Smooth muscle cell (in vitro differentiated cells): ENCODE measurements around the gene DES. TPM values are rescaled to one million over a fixed set of nuclear protein-coding genes. Genes with fewer than 3 reads are reported as not detected.

ENCODE experiments used
- DNase-seq: peaks from one replicate; lab custom pipeline; 2025; ENCODE audit not compliant: unreplicated experiment; lab: John Stamatoyannopoulos, UW
- H2AFZ ChIP-seq: fragments of 200-600 bp; sonication (generic); 2 replicates; pipeline ENCODE4 v1.6.0; 2016; ENCODE audit warnings: antibody characterized with exemption, low read depth, mild to moderate bottlenecking
- H3F3A ChIP-seq: fragments of 200-600 bp; sonication (generic); 2 replicates; pipeline ENCODE4 v1.6.0; 2017; ENCODE audit warnings: antibody characterized with exemption, low read depth
- H3K27ac ChIP-seq: fragments of 200-600 bp; sonication (generic); 2 replicates; pipeline ENCODE4 v1.5.1; 2016; ENCODE audit warnings: low read depth, mild to moderate bottlenecking
- H3K27me3 ChIP-seq: fragments of 200-600 bp; sonication (generic); 2 replicates; pipeline ENCODE4 v1.6.1; 2016; ENCODE audit warnings: low read depth, mild to moderate bottlenecking
- H3K36me3 ChIP-seq: fragments of 200-600 bp; sonication (generic); 2 replicates; pipeline ENCODE4 v1.5.1; 2016; ENCODE audit warnings: low read depth
- H3K4me1 ChIP-seq: fragments of 200-600 bp; sonication (generic); 2 replicates; pipeline ENCODE4 v1.5.1; 2016; ENCODE audit warnings: low read depth
- H3K4me2 ChIP-seq: fragments of 200-600 bp; sonication (generic); 2 replicates; pipeline ENCODE4 v1.6.0; 2016; ENCODE audit warnings: mild to moderate bottlenecking
- H3K4me3 ChIP-seq: fragments of 200-600 bp; sonication (generic); 2 replicates; pipeline ENCODE4 v1.5.1; 2016; ENCODE audit warnings: mild to moderate bottlenecking
- H3K79me2 ChIP-seq: fragments of 200-600 bp; sonication (generic); 2 replicates; pipeline ENCODE4 v1.6.0; 2016; ENCODE audit warnings: low read depth, mild to moderate bottlenecking
- H3K9ac ChIP-seq: fragments of 200-600 bp; sonication (generic); 2 replicates; pipeline ENCODE4 v1.6.0; 2016; ENCODE audit warnings: low read depth
- H3K9me3 ChIP-seq: fragments of 200-600 bp; sonication (generic); replicated peaks from 2 replicates; pipeline ENCODE4 v1.5.1; 2016; ENCODE audit warnings: low read depth
- H4K20me1 ChIP-seq: fragments of 200-600 bp; sonication (generic); 2 replicates; pipeline ENCODE4 v1.6.0; 2016; ENCODE audit warnings: low read depth
- WGBS: methylation state at CpG from one replicate; pipeline ENCODE4 v1.1.7; 2016; ENCODE audit warnings: low lambda C conversion rate; 5-methylcytosine and 5-hydroxymethylcytosine counted together
- polyA plus RNA-seq: library from polyadenylated mRNA; unstranded; fragments of >200 nt; fragmentation: Nextera tagmentation; extraction: Ambion mirVana; gene quantifications from 2 replicates; pipeline ENCODE4 v1.2.1, GENCODE V29; 2016
- total RNA-seq: library from RNA; depleted of rRNA; stranded (reverse); fragments of >200 nt; gene quantifications from 2 replicates; pipeline ENCODE4 v1.2.3, GENCODE V29; 2014
- TF ChIP-seq, protein P1 (sequence below): fragments of 200-600 bp; sonication (generic); IDR thresholded peaks from 2 replicates; pipeline ENCODE4 v1.5.1; 2017; ENCODE audit warnings: borderline replicate concordance, mild to moderate bottlenecking, antibody characterized with exemption; ENCODE audit not compliant: insufficient read depth, poor library complexity, severe bottlenecking

Gene DES
- total and polyA plus RNA-seq, 2 experiments from 2014 or later: 103 to 109 TPM

DNA sequence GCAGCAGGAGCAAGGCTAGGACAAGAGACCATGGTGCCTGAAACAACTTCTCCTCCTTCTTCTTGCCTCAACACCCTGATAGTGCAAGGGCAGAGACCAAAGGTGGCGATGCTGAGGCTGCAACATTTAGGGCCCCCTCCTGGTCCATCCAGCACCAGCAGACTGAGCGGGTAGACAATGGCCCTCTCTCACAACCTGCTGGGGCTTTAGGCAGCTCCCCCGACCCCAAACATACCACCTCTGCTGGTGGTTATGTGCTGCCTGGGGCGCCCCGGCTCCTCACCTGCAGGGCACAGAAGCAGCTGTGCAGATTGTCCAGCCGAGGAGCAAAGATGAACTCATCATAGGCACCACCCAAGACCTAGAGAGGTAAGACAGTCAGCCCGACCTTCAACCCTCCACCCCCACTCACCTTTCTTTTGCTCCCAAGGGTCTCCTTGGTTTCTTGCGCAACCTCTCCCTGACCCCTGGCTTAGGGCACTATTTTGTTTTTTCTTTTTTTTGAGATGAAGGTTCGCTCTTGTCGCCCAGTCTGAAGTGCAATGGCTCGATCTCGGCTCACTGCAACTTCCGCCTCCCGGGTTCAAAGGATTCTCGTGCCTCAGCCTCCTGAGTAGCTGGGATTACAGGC lies 34.0 kb upstream of the DES start:
- no peak overlapping the region for H3K4me3 ChIP-seq
- no peak overlapping the region for H3K27ac ChIP-seq
- H3K79me2 ChIP-seq: no peaks in the 10 kb centered on the region
- WGBS: 88% methylated on average over 15 of the region's 15 CpGs
- H3K4me2 ChIP-seq: no peak overlapping the region
- TF ChIP-seq, protein P1, sequence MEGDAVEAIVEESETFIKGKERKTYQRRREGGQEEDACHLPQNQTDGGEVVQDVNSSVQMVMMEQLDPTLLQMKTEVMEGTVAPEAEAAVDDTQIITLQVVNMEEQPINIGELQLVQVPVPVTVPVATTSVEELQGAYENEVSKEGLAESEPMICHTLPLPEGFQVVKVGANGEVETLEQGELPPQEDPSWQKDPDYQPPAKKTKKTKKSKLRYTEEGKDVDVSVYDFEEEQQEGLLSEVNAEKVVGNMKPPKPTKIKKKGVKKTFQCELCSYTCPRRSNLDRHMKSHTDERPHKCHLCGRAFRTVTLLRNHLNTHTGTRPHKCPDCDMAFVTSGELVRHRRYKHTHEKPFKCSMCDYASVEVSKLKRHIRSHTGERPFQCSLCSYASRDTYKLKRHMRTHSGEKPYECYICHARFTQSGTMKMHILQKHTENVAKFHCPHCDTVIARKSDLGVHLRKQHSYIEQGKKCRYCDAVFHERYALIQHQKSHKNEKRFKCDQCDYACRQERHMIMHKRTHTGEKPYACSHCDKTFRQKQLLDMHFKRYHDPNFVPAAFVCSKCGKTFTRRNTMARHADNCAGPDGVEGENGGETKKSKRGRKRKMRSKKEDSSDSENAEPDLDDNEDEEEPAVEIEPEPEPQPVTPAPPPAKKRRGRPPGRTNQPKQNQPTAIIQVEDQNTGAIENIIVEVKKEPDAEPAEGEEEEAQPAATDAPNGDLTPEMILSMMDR: no peak
- no peaks in the 10 kb centered on the region for H3F3A ChIP-seq
- no peaks in the 10 kb centered on the region for H3K9me3 ChIP-seq
- H4K20me1 ChIP-seq: no peaks in the 10 kb centered on the region
- no peaks in the 10 kb centered on the region for H3K27me3 ChIP-seq
- H2AFZ ChIP-seq: no peak overlapping the region
- no peak for DNase-seq
- no peak overlapping the region for H3K9ac ChIP-seq
- no peaks in the 10 kb centered on the region for H3K36me3 ChIP-seq
- H3K4me1 ChIP-seq: peaks cover 4% of the 10 kb centered on the region

DNA sequence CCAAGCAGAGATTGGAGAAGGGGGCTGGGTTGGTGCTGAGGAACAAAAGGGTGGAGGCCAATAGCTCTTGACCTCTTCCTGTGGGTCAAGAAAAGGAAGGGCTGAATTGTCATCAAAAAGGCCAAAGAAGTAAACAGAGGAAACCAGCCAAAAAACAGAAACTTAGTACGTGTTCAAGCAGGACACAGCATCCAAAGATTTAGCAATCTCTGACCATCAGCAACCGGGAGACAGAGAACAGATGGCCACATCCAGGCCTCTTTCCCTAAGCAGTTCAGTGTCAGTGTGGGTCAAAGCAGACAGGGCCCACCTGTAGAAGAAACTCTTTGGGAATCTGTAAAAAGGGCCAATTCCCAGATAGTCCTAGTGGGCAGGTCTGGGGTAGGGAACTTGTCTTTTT lies 33.3 kb upstream of the DES start:
- H3K79me2 ChIP-seq: no peaks in the 10 kb centered on the region

DNA sequence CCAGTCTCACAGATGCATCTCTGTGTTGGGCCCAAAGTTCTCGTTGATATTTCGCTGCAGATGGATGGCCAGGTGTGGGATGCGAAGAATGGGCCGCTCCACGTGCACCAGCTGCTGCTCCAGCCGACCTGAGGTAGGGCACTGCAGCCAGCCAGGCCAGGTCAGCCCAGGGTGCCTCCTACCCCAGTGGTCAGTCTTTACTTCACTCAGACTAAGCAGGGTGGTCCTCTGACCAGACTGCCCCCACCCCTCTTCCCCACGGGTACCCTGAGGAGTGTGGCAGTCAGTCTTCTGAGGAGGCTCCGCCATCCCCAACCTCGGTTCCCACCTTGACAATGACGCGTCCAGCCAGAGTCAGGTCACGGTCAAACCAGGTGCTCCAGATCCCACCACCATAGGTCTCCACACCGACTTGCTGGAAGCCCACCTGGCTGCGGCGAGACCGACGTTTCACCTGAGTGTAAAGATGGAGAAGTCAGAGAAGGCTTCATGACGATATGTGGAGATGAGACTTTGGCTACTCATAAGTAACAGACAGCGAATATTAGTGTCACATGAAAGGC lies 32.1 kb upstream of the DES start:
- TF ChIP-seq, protein P1: no peak
- Histone ChIP-seq H3K9me3 (no peaks in the 10 kb centered on the region), H3K79me2 (no peaks in the 10 kb centered on the region), H4K20me1 (no peaks in the 10 kb centered on the region), H3K27me3 (no peaks in the 10 kb centered on the region), H3F3A (no peaks in the 10 kb centered on the region), H3K27ac (no peak overlapping the region), H3K36me3 (no peaks in the 10 kb centered on the region), H3K4me2 (no peak overlapping the region), H2AFZ (no peak overlapping the region), H3K9ac (no peak overlapping the region), H3K4me3 (no peak overlapping the region), H3K4me1 (peaks cover 4% of the 10 kb centered on the region)
- DNase-seq: no peak
- over 99% methylated on average over 19 of the region's 19 CpGs for WGBS

More for the DNA sequence above, 33.3 kb upstream of the DES start:
- Histone ChIP-seq H2AFZ (no peak overlapping the region), H4K20me1 (no peaks in the 10 kb centered on the region), H3K4me2 (no peak overlapping the region), H3K36me3 (no peaks in the 10 kb centered on the region), H3K4me3 (no peak overlapping the region), H3K27me3 (no peaks in the 10 kb centered on the region), H3K4me1 (peaks cover 4% of the 10 kb centered on the region), H3K9ac (no peak overlapping the region), H3F3A (no peaks in the 10 kb centered on the region), H3K9me3 (no peaks in the 10 kb centered on the region), H3K27ac (no peak overlapping the region)
- TF ChIP-seq, protein P1: no peak
- WGBS: 83% methylated on average over 2 of the region's 2 CpGs
- DNase-seq: no peak
